Astrocyte (in vitro differentiated cells and primary cell): Measurements from ENCODE around the gene TRIO.

Experiments
- EZH2 ChIP-seq: IDR thresholded peaks from 2 replicates; pipeline ENCODE4 v1.6.1; 2012; ENCODE audit warnings: mild to moderate bottlenecking, low read length, inconsistent platforms; ENCODE audit not compliant: insufficient read depth
- TF ChIP-seq, protein P1 (sequence below): IDR thresholded peaks from 2 replicates; pipeline ENCODE4 v1.5.1; 2011; ENCODE audit warnings: low read depth, mild to moderate bottlenecking, inconsistent platforms, low read length, moderate library complexity; ENCODE audit not compliant: insufficient read depth

DNA sequence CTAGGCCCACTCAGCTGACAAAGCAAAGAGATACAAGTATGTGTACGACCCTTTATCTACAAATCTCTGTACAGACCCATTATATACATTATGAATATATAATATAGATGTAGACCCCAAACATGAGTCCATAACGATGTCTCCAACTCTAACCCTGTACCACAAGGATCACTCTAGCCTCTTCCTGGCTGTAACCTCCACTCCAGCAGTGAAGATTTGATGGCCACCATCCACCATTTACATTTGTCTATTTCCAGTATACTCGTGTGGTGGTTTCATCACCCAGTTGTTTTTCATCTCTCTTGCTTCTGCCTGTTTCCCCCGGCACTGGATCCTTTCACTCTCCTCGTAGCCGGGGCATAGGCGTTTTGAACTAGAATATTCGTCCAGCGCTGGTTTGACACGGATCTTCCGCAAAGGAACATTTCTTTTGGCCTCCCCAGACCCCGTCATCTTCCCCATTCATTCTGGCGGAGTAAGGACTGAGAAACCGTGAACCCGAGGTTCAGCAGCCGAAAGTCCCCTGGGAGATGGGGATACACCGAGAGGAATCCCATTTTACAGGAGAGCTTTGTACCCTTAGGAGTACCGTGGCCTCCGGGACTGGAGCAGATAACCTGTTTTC, 828 bp upstream of the TRIO start:
- TF ChIP-seq, protein P1, sequence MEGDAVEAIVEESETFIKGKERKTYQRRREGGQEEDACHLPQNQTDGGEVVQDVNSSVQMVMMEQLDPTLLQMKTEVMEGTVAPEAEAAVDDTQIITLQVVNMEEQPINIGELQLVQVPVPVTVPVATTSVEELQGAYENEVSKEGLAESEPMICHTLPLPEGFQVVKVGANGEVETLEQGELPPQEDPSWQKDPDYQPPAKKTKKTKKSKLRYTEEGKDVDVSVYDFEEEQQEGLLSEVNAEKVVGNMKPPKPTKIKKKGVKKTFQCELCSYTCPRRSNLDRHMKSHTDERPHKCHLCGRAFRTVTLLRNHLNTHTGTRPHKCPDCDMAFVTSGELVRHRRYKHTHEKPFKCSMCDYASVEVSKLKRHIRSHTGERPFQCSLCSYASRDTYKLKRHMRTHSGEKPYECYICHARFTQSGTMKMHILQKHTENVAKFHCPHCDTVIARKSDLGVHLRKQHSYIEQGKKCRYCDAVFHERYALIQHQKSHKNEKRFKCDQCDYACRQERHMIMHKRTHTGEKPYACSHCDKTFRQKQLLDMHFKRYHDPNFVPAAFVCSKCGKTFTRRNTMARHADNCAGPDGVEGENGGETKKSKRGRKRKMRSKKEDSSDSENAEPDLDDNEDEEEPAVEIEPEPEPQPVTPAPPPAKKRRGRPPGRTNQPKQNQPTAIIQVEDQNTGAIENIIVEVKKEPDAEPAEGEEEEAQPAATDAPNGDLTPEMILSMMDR = no peak
- TF ChIP-seq EZH2 = no peak
